Bronchial epithelial cell (primary cell): ENCODE results near the gene RYR2. TPM values are rescaled to one million over a fixed set of nuclear protein-coding genes. Genes with fewer than 3 reads are reported as not detected.
A peak's percentile ranks its signal among the peaks of the same experiment; 100 is the strongest.

Source experiments
- DNase-seq: peaks from one replicate; pipeline ENCODE4 v3.0.0-alpha.2; 2010; ENCODE audit warnings: low read depth
- FAIRE-seq: peaks from 2 replicates; lab custom pipeline; 2011; peaks lifted over from hg19 to GRCh38; lab: Jason Lieb, UNC
- H3K27me3 ChIP-seq: 2 replicates; pipeline ENCODE4 v1.5.1; 2011; ENCODE audit warnings: low read length; ENCODE audit not compliant: control insufficient read depth, insufficient read depth
- H3K36me3 ChIP-seq: 2 replicates; pipeline ENCODE4 v1.5.1; 2011; ENCODE audit warnings: low read length; ENCODE audit not compliant: control insufficient read depth, insufficient read depth
- H3K4me3 ChIP-seq: 2 replicates; pipeline ENCODE4 v1.5.1; 2011; ENCODE audit warnings: mild to moderate bottlenecking, low read depth, low read length, control low read depth
- CTCF ChIP-seq: IDR thresholded peaks from 2 replicates; pipeline ENCODE4 v1.5.1; 2011; ENCODE audit warnings: mild to moderate bottlenecking, moderate library complexity, low read length, control low read depth, inconsistent platforms; ENCODE audit not compliant: insufficient read depth, severe bottlenecking
- total RNA-seq: library from RNA; depleted of rRNA; stranded (reverse); fragments of >200 nt; gene quantifications from 2 replicates; pipeline ENCODE4 v1.2.1, GENCODE V29; 2014

The RYR2 gene
- total RNA-seq, 1 donor from 2014 or later = not detected

GRCh38 chr1:237566581-237566980 lies 524.6 kb downstream of the RYR2 start:
- H3K4me3 ChIP-seq = no peak overlapping the region
- H3K27me3 ChIP-seq = no peaks in the 10 kb centered on the region
- FAIRE-seq = no peak
- DNase-seq = no peak
- TF ChIP-seq CTCF = no peak
- H3K36me3 ChIP-seq = no peaks in the 10 kb centered on the region

- DNase-seq = no peak
- TF ChIP-seq CTCF = no peak
- Histone ChIP-seq H3K36me3 (no peaks in the 10 kb centered on the region), H3K4me3 (no peak overlapping the region), H3K27me3 (no peaks in the 10 kb centered on the region)
- no peak for FAIRE-seq
Measured at GRCh38 chr1:237568955-237569354, 527.0 kb downstream of the RYR2 start.

GRCh38 chr1:237570530-237570929 lies 528.5 kb downstream of the RYR2 start:
- FAIRE-seq (no peak), DNase-seq (no peak)
- TF ChIP-seq CTCF = no peak
- Histone ChIP-seq H3K27me3 (no peaks in the 10 kb centered on the region), H3K36me3 (no peaks in the 10 kb centered on the region), H3K4me3 (no peak overlapping the region)

- DNase-seq = no peak
- TF ChIP-seq CTCF = no peak
- no peak overlapping the region for H3K4me3 ChIP-seq
- no peaks in the 10 kb centered on the region for H3K27me3 ChIP-seq
- FAIRE-seq = no peak
- H3K36me3 ChIP-seq = no peaks in the 10 kb centered on the region
Measured at GRCh38 chr1:237574536-237574935, 532.6 kb downstream of the RYR2 start.

- DNase-seq (no peak), FAIRE-seq (peak; percentile 32)
- no peaks in the 10 kb centered on the region for H3K36me3 ChIP-seq
- H3K4me3 ChIP-seq = no peak overlapping the region
- no peak for TF ChIP-seq CTCF
- no peaks in the 10 kb centered on the region for H3K27me3 ChIP-seq
Measured at GRCh38 chr1:237578540-237578939, 536.6 kb downstream of the RYR2 start.

GRCh38 chr1:237580726-237581125 lies 538.7 kb downstream of the RYR2 start:
- FAIRE-seq (no peak), DNase-seq (no peak)
- TF ChIP-seq CTCF = no peak
- H3K4me3 ChIP-seq = no peak overlapping the region
- H3K36me3 ChIP-seq = no peaks in the 10 kb centered on the region
- H3K27me3 ChIP-seq = no peaks in the 10 kb centered on the region
